ENCODE measurements around the gene WASHC3. TPM values are rescaled to one million over a fixed set of nuclear protein-coding genes. Genes with fewer than 3 reads are reported as not detected.

The WASHC3 gene
- total RNA-seq, 1 experiment from 2014 or later: 29.7 TPM

GRCh38 chr12:102052192-102053061 is 9.4 kb downstream of the WASHC3 start:
- POLR2A ChIA-PET (ENCODE audit: unreplicated experiment): no interaction called here
- H3K4me2 ChIP-seq: no peak overlapping the region
- CTCF ChIA-PET: no interaction called here
- H3K79me2 ChIP-seq (ENCODE audit: low read depth): no peaks in the 10 kb centered on the region
- H3K4me3 ChIP-seq: no peak overlapping the region
- H3K9me3 ChIP-seq (ENCODE audit: insufficient read depth, low read depth): no peaks in the 10 kb centered on the region
- intact Hi-C loops (cut with micrococcal nuclease; ENCODE audit: unreplicated experiment): no loop called here
- peaks cover 3% of the 10 kb centered on the region; the same call in 1 of the 2 replicates for H3K9me2 ChIP-seq (ENCODE audit: insufficient read depth)
- DNase-seq: no peak
- TF ChIP-seq EZH2 (IDR thresholded peaks at IDR 0.05; ENCODE audit: low read depth) (no peak), CTCF (conservative IDR thresholded peaks at IDR 0.05) (no peak)
- H3K27ac ChIP-seq: no peak overlapping the region
- H3K4me1 ChIP-seq (replicated peaks; ENCODE audit: insufficient read depth): no peaks in the 10 kb centered on the region
- H3F3A ChIP-seq (ENCODE audit: insufficient read depth, low read depth): no peaks in the 10 kb centered on the region
- no peaks in the 10 kb centered on the region for H4K20me1 ChIP-seq (ENCODE audit: insufficient read depth)
- H2AFZ ChIP-seq: no peak overlapping the region
- H3K27me3 ChIP-seq (ENCODE audit: insufficient read depth, low read depth): no peaks in the 10 kb centered on the region
- peaks cover 3% of the 10 kb centered on the region; the same call in 1 of the 2 replicates for H3K36me3 ChIP-seq (ENCODE audit: low read depth)
- BruUV-seq (replicated peaks): no TSS peak

- TF ChIP-seq CTCF (conservative IDR thresholded peaks at IDR 0.05) (no peak), EZH2 (IDR thresholded peaks at IDR 0.05; ENCODE audit: low read depth) (no peak)
- Histone ChIP-seq H3K9me2 (ENCODE audit: insufficient read depth) (peaks cover 3% of the 10 kb centered on the region; the same call in 1 of the 2 replicates), H3F3A (ENCODE audit: insufficient read depth, low read depth) (no peaks in the 10 kb centered on the region), H3K4me2 (no peak overlapping the region), H3K27ac (no peak overlapping the region), H3K4me3 (no peak overlapping the region), H3K27me3 (ENCODE audit: insufficient read depth, low read depth) (no peaks in the 10 kb centered on the region), H4K20me1 (ENCODE audit: insufficient read depth) (no peaks in the 10 kb centered on the region), H3K9me3 (ENCODE audit: insufficient read depth, low read depth) (no peaks in the 10 kb centered on the region), H2AFZ (no peak overlapping the region), H3K79me2 (ENCODE audit: low read depth) (no peaks in the 10 kb centered on the region), H3K4me1 (replicated peaks; ENCODE audit: insufficient read depth) (no peaks in the 10 kb centered on the region), H3K36me3 (ENCODE audit: low read depth) (peaks cover 3% of the 10 kb centered on the region; the same call in 1 of the 2 replicates)
- intact Hi-C loops (cut with micrococcal nuclease; ENCODE audit: unreplicated experiment): no loop called here
- no TSS peak for BruUV-seq (replicated peaks)
- ChIA-PET CTCF (no interaction called here), POLR2A (ENCODE audit: unreplicated experiment) (no interaction called here)
- DNase-seq: no peak
These were observed 10.3 kb downstream of the WASHC3 start for GRCh38 chr12:102051431-102051965.

- no TSS peak for BruUV-seq (replicated peaks)
- POLR2A ChIA-PET (ENCODE audit: unreplicated experiment): no interaction called here
These were observed 10.9 kb downstream of the WASHC3 start for GRCh38 chr12:102050660-102051430.

More at GRCh38 chr12:102050660-102051430, 10.9 kb downstream of the WASHC3 start:
- Histone ChIP-seq H3K9me3 (ENCODE audit: insufficient read depth, low read depth) (no peaks in the 10 kb centered on the region), H3K79me2 (ENCODE audit: low read depth) (no peaks in the 10 kb centered on the region), H3F3A (ENCODE audit: insufficient read depth, low read depth) (no peaks in the 10 kb centered on the region), H3K4me3 (no peak overlapping the region), H3K27ac (no peak overlapping the region), H3K27me3 (ENCODE audit: insufficient read depth, low read depth) (no peaks in the 10 kb centered on the region), H3K4me1 (replicated peaks; ENCODE audit: insufficient read depth) (no peaks in the 10 kb centered on the region), H4K20me1 (ENCODE audit: insufficient read depth) (no peaks in the 10 kb centered on the region), H3K36me3 (ENCODE audit: low read depth) (peaks cover under 1% of the 10 kb centered on the region; the same call in 1 of the 2 replicates), H3K4me2 (no peak overlapping the region), H2AFZ (no peak overlapping the region), H3K9me2 (ENCODE audit: insufficient read depth) (peaks cover 3% of the 10 kb centered on the region; the same call in 1 of the 2 replicates)
- TF ChIP-seq EZH2 (IDR thresholded peaks at IDR 0.05; ENCODE audit: low read depth): no peak
- no peak for TF ChIP-seq CTCF (conservative IDR thresholded peaks at IDR 0.05)
- intact Hi-C loops (cut with micrococcal nuclease; ENCODE audit: unreplicated experiment): no loop called here
- CTCF ChIA-PET: interaction anchor here (0.7 kb wide), 1 partner anchor 563 kb away, joined by 3 read pairs; no protein-coding TSS in a partner anchor
- no peak for DNase-seq
